Measurements from ENCODE around the gene PODNL1.

PODNL1 gene

DNA sequence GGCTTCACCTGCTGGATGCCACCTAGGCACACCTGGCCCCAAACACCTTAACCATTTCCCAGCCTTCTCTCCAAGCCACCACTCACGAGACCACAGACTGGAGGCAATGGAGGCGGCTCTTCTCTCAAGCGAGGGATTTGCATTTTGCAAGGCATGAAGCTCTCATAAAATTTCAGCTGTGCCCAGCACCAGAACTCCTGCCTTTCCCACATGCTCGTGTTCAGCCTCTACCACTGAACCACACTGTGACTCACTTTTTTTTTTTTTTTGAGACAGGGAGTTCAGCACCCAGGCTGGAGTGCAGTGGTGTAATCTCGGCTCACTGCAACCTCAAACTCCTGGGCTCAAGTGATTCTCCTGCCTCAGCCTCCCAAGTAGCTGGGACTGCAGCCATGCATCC is 50.7 kb downstream of the PODNL1 start:
- no peak for DNase-seq

DNA sequence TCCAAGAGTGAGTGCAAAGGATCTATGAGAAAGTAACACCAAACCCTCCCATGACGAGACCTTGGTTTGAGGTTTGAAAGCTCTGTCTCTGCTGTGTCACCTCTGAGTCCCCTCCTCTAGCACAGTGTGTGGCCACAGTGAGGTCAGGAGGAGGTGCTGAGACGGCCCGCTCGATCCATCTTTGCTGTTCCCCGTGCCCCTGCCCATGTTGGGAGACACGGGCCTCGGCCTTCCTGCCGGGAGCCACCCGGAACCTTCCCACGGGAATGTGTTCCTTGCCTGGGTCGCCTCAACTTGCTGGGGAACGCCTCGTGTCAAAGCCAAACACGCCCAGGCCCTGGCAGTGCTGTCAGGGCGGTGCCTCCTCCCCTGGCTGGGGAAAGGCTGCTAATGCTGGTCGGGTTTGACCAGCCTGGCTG is 51.2 kb downstream of the PODNL1 start:
- DNase-seq: no peak

GRCh38 chr19:13885826-13886365 is 52.3 kb downstream of the PODNL1 start:
- DNase-seq: no peak

GRCh38 chr19:13884726-13885591 is 53.3 kb downstream of the PODNL1 start:
- no peak for DNase-seq

DNA sequence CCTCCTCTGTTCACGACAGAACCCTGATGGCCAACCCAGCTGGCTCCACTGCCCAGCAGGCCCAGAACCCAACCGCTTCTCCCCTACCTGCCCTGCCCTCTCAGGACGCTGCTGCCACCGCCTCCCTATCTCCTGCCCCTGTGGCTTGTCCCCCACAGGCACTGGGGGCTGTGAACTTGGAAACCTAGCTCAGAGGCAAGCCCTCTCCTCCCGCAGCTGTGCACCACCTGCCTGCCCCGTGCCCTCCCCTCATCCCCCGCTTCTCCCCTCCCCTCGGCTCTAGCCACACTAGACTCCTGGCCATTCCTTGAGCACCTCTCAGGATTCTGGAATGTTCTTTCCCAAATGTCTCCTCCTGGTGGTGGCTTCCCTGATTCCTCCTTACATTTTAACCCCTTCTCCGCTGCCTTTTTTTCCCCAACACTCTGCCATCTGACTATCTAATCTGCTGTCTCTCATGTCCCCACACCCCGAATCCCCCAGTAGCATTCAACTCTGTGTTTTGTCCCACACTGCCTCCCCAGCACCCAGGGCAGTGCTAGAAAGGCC is 54.6 kb downstream of the PODNL1 start:
- no peak for DNase-seq

- DNase-seq: no peak
Observed at GRCh38 chr19:13882836-13883235, 55.4 kb downstream of the PODNL1 start.

- no peak for DNase-seq
Observed at GRCh38 chr19:13882419-13882795, 55.8 kb downstream of the PODNL1 start.

DNA sequence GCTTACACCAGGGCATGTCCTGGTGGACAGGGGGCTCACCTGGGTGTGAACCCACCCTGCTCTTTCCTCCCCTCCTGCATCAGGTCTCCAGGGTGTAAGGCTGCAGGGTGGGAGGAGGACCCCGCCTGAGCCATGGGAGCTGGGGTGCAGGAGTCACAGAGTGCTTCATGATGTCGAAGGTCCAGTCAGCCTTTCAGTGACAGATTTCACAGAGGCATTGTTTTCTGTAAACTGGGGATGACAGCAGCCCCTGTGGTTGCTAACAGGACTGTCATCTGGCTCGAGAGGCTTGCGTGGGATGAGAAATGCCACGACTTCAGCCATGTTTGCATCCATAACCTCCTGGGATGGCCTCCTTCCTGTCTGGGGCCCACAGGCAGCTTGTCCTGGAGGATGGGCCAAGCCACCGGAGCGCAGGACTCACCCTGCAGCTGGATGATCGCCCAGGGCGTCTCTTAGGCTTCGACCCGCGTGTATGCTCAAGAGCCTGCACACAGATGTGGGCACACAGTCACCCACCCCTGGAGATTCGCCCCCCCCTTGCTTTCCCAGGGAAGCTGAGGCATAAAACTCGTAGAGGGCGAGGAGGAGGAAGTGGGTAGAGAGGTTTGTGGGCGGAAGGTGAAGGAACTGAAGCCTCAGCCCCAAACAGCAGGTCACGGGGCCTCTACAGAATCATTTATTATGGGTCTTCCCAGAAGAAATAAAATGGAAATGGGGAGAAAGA is 56.4 kb downstream of the PODNL1 start:
- DNase-seq: no peak

GRCh38 chr19:13881251-13881691 is 56.9 kb downstream of the PODNL1 start:
- DNase-seq: no peak
